GM12801 (cell line): ENCODE results near the gene HOXD13.

Source experiments
- CTCF ChIP-seq: IDR thresholded peaks from one replicate; pipeline ENCODE4 v1.5.1; 2011; ENCODE audit warnings: control low read depth; ENCODE audit not compliant: insufficient read length; ENCODE audit errors: extremely low read depth

HOXD13 gene

DNA sequence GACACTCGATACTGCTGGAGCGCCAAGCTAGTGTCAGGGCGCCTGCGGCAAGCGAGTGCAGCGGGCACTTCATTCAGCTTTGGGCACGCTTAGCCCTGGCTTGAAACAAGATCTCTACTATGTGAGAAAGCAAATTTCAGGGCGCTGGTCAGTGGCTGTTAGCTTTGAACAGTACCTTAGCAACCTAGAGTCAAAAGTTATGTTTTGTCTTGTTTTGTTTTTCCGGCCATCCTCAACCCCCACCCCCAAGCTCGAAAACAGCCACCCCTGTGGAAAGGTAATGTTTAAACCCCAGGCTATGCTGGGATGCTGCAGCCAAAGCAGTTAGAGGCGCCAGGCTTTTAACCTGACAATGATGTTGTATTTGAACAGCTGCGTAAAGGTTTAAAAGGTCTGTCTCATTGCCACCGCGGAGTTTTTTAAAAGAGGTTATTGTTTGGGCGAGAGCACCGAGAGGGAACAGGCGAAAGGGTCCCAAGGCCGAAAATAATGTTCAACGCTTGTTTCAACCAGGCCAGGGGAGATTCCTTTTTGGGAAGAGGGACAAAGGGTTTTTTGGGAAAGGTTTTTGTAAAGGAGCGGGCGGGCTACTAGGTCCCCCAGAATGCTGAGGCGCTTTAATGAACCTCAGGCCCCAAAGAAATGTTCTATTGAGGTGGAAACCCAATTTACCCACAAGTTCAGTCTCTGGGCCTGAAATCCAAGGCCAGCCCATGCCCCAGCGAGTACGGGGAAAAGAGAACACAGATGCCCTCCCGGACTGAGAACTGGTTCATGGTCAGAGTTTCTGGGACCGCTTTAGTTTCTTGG lies 21.8 kb downstream of the HOXD13 start:
- no peak for TF ChIP-seq CTCF

DNA sequence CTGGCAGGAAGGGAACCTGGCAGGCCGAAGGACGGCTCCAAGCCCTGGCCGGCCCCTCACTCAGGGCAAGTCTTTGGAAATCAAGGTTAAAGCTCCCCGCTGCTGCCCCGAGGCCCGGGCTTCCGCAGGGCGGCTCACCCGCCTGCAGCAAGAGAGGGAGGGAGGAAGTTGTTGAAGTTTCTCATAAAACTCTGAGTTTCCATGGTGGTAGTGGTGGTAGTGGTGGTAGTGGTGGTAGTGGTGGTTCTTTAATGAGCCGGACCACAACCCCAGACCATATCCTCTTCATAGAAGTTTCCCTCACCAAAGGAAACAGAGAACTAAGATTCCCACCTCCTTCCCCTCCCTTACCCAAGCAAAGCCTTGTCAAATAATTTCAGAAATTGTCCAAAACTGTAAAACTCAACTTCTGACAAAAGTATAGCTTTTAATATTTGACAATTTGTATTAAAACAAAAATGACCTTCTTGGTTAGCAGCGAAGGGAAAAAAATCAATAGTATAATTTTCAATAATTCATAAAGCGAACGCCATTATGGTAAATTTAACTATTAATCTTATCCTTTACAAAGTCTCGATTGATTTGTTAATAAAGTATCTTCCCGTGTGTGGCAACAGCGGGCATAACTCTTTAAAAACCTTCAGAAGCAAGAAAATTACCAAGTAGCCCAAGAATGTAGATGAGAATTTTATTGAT lies 22.6 kb downstream of the HOXD13 start:
- TF ChIP-seq CTCF: no peak

- TF ChIP-seq CTCF: no peak
These were observed 23.6 kb downstream of the HOXD13 start, which contains the start of gene HOXD10 for GRCh38 chr2:176115883-176116813. Gene HOXD10 (plus strand): TSS chr2:176116778. CDS start chr2:176116834, 56 bp downstream.

GRCh38 chr2:176117162-176117822 lies 24.8 kb downstream of the HOXD13 start:
- no peak for TF ChIP-seq CTCF

DNA sequence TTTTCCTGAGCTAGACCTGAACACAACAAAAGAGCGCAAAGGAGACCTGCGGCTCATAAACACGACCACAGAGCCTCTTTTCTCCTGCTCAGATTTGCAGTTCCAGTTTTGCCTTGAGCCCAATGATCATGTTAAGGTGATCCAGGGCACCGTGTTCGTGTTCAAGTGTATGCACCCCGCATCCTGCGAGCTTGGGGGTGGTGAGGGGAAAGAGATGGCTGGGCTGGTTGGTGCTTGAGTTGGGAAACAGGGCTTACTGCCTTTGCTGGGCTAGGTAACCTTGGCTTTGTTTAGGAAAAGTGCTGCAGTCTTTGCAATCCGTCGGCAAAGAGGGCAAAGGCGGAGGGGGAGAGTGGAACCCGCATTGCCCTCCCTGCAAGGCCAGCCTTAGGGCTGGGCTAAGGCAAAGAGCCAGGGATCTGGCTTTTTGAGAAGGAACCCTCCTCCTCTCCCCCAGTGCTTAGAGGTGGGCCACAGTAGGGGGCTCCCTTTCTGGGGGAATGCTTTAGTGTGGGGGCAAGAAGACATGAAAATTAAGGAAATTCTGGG lies 25.4 kb downstream of the HOXD13 start:
- no peak for TF ChIP-seq CTCF

DNA sequence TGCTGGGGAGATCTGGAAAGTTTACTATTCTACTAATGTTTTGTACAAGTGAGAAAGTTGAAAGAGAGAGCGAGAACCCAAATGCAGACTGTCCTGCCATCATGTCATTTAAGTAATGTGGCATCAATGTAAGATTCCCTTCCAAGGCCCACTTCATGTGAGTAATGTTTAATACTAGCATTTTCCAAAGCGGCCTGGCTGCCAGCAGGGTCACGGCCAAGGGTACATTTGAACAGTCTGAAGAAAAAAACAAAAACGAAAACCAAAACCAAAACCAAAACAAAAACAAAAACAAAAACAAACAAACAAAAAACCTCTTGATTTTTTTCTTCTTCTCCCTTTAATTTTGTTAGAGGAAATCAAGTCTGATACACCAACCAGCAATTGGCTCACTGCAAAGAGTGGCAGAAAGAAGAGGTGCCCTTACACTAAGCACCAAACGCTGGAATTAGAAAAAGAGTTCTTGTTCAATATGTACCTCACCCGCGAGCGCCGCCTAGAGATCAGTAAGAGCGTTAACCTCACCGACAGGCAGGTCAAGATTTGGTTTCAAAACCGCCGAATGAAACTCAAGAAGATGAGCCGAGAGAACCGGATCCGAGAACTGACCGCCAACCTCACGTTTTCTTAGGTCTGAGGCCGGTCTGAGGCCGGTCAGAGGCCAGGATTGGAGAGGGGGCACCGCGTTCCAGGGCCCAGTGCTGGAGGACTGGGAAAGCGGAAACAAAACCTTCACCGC lies 26.2 kb downstream of the HOXD13 start:
- no peak for TF ChIP-seq CTCF
